ENCODE data around the gene ZBTB3.

Gene ZBTB3

GRCh38 chr11:62708392-62708791 lies 45.6 kb downstream of the ZBTB3 start:
- no peak for DNase-seq (ENCODE audit: low spot score)

GRCh38 chr11:62707277-62707861 lies 46.6 kb downstream of the ZBTB3 start, which contains the start of the genes BSCL2 and GNG3:
TSS of gene BSCL2 (minus strand) at chr11:62707424. CDS start at chr11:62707195, 229 bp downstream.
TSS of gene GNG3 (plus strand) at chr11:62707676. CDS start at chr11:62708296, 620 bp downstream.
- peak; percentile 79 for DNase-seq (ENCODE audit: low spot score)
- Histone ChIP-seq H2BK15ac (ENCODE audit: low read length) (peak within 1 kb of the TSS; percentile 38), H2AFZ (ENCODE audit: low read length) (peak within 1 kb of the TSS; percentile 77), H3K4me1 (ENCODE audit: control insufficient read depth in 2 of 2, insufficient read depth in 1 of 2, low read depth in 1 of 2, low read length in 2 of 2) (peaks cover 23 to 31% of the 10 kb centered on the region in 2 donors), H3K36me3 (replicated peaks in 1 of 2; ENCODE audit: control insufficient read depth in 2 of 2, insufficient read depth in 2 of 2, low read length in 2 of 2) (peaks cover 12 to 57% of the 10 kb centered on the region in 2 donors), H3K9me3 (replicated peaks in 1 of 2; ENCODE audit: control insufficient read depth in 2 of 2, insufficient read depth in 1 of 2, low read depth in 1 of 2, low read length in 2 of 2) (no peaks in the 10 kb centered on the region), H3K9ac (ENCODE audit: low read depth, low read length, poor library complexity) (peak within 1 kb of the TSS; percentile 86), H4K91ac (ENCODE audit: low read depth, low read length, poor library complexity) (no peak within 1 kb of the TSS), H3K4me3 (ENCODE audit: low read length in 2 of 2) (peak within 1 kb of the TSS; percentile 70 to 73), H4K8ac (ENCODE audit: low read depth, low read length) (no peak within 1 kb of the TSS), H2AK5ac (ENCODE audit: low read depth, low read length) (peak within 1 kb of the TSS; percentile 88), H3K4me2 (ENCODE audit: insufficient read depth, low read length, poor library complexity, severe bottlenecking) (peak within 1 kb of the TSS; percentile 94), H2BK12ac (ENCODE audit: low read length) (peak within 1 kb of the TSS; percentile 76), H3K79me1 (ENCODE audit: low read depth, low read length) (no peaks in the 10 kb centered on the region), H3K4ac (ENCODE audit: low read length) (peak within 1 kb of the TSS; percentile 97), H3K23ac (ENCODE audit: low read depth, low read length, poor library complexity) (peak within 1 kb of the TSS; percentile 90), H3K27me3 (ENCODE audit: control insufficient read depth in 3 of 3, insufficient read depth in 3 of 3, low read depth in 1 of 3, low read length in 3 of 3) (no peaks in the 10 kb centered on the region), H3K18ac (ENCODE audit: low read length) (peak within 1 kb of the TSS; percentile 98), H3K27ac (replicated peaks; ENCODE audit: low read length) (peak within 1 kb of the TSS; percentile 92), H2BK120ac (ENCODE audit: low read depth, low read length) (peak within 1 kb of the TSS; percentile 18), H2BK5ac (ENCODE audit: low read length) (peak within 1 kb of the TSS; percentile 94), H3K14ac (ENCODE audit: low read length) (peak within 1 kb of the TSS; percentile 43)
- no CpG with 5 or more reads among the region's 10 CpGs for WGBS, 2 donors (ENCODE audit: extremely low coverage in 2 of 2, insufficient read length in 2 of 2, insufficient replicate concordance in 1 of 2)

More at GRCh38 chr11:62708392-62708791, 45.6 kb downstream of the ZBTB3 start:
- Histone ChIP-seq H2BK120ac (ENCODE audit: low read depth, low read length) (peak overlapping the region; percentile 2), H2BK15ac (ENCODE audit: low read length) (peak overlapping the region; percentile 20), H3K36me3 (replicated peaks in 1 of 2; ENCODE audit: control insufficient read depth in 2 of 2, insufficient read depth in 2 of 2, low read length in 2 of 2) (peaks cover 16 to 60% of the 10 kb centered on the region in 2 donors), H3K27me3 (ENCODE audit: control insufficient read depth in 3 of 3, insufficient read depth in 3 of 3, low read depth in 1 of 3, low read length in 3 of 3) (no peaks in the 10 kb centered on the region), H3K14ac (ENCODE audit: low read length) (no peak overlapping the region), H2AFZ (ENCODE audit: low read length) (no peak overlapping the region), H4K8ac (ENCODE audit: low read depth, low read length) (no peak overlapping the region), H3K9me3 (replicated peaks in 1 of 2; ENCODE audit: control insufficient read depth in 2 of 2, insufficient read depth in 1 of 2, low read depth in 1 of 2, low read length in 2 of 2) (no peaks in the 10 kb centered on the region), H3K27ac (replicated peaks; ENCODE audit: low read length) (no peak overlapping the region), H2AK5ac (ENCODE audit: low read depth, low read length) (peak overlapping the region; percentile 36), H3K4me2 (ENCODE audit: insufficient read depth, low read length, poor library complexity, severe bottlenecking) (peak overlapping the region; percentile 60), H3K23ac (ENCODE audit: low read depth, low read length, poor library complexity) (no peak overlapping the region), H3K9ac (ENCODE audit: low read depth, low read length, poor library complexity) (no peak overlapping the region), H4K91ac (ENCODE audit: low read depth, low read length, poor library complexity) (no peak overlapping the region), H2BK5ac (ENCODE audit: low read length) (peak overlapping the region; percentile 85), H3K79me1 (ENCODE audit: low read depth, low read length) (no peaks in the 10 kb centered on the region), H3K4me1 (ENCODE audit: control insufficient read depth in 2 of 2, insufficient read depth in 1 of 2, low read depth in 1 of 2, low read length in 2 of 2) (peaks cover 23 to 31% of the 10 kb centered on the region in 2 donors), H2BK12ac (ENCODE audit: low read length) (peak overlapping the region; percentile 26), H3K4me3 (ENCODE audit: low read length in 2 of 2) (no peak overlapping the region), H3K18ac (ENCODE audit: low read length) (no peak overlapping the region), H3K4ac (ENCODE audit: low read length) (no peak overlapping the region)
- WGBS, 2 donors (ENCODE audit: extremely low coverage in 2 of 2, insufficient read length in 2 of 2, insufficient replicate concordance in 1 of 2), result no CpG with 5 or more reads among the region's 5 CpGs

GRCh38 chr11:62706850-62707247 lies 47.1 kb downstream of the ZBTB3 start:
- Histone ChIP-seq H2AK5ac (ENCODE audit: low read depth, low read length) (peak overlapping the region; percentile 88), H2BK120ac (ENCODE audit: low read depth, low read length) (no peak overlapping the region), H3K27ac (replicated peaks; ENCODE audit: low read length) (peak overlapping the region; percentile 92), H2BK12ac (ENCODE audit: low read length) (no peak overlapping the region), H3K4ac (ENCODE audit: low read length) (no peak overlapping the region), H3K27me3 (ENCODE audit: control insufficient read depth in 3 of 3, insufficient read depth in 3 of 3, low read depth in 1 of 3, low read length in 3 of 3) (no peaks in the 10 kb centered on the region), H2BK5ac (ENCODE audit: low read length) (peak overlapping the region; percentile 94), H4K8ac (ENCODE audit: low read depth, low read length) (no peak overlapping the region), H2AFZ (ENCODE audit: low read length) (peak overlapping the region; percentile 77), H3K18ac (ENCODE audit: low read length) (peak overlapping the region; percentile 98), H3K14ac (ENCODE audit: low read length) (no peak overlapping the region), H2BK15ac (ENCODE audit: low read length) (no peak overlapping the region), H3K79me1 (ENCODE audit: low read depth, low read length) (no peaks in the 10 kb centered on the region), H3K4me3 (ENCODE audit: low read length in 2 of 2) (peak overlapping the region; percentile 70 to 73), H3K9me3 (replicated peaks in 1 of 2; ENCODE audit: control insufficient read depth in 2 of 2, insufficient read depth in 1 of 2, low read depth in 1 of 2, low read length in 2 of 2) (no peaks in the 10 kb centered on the region), H3K23ac (ENCODE audit: low read depth, low read length, poor library complexity) (peak overlapping the region; percentile 90), H3K9ac (ENCODE audit: low read depth, low read length, poor library complexity) (peak overlapping the region; percentile 86), H3K36me3 (replicated peaks in 1 of 2; ENCODE audit: control insufficient read depth in 2 of 2, insufficient read depth in 2 of 2, low read length in 2 of 2) (peaks cover 12 to 57% of the 10 kb centered on the region in 2 donors), H3K4me1 (ENCODE audit: control insufficient read depth in 2 of 2, insufficient read depth in 1 of 2, low read depth in 1 of 2, low read length in 2 of 2) (peaks cover 23 to 31% of the 10 kb centered on the region in 2 donors), H3K4me2 (ENCODE audit: insufficient read depth, low read length, poor library complexity, severe bottlenecking) (peak overlapping the region; percentile 94), H4K91ac (ENCODE audit: low read depth, low read length, poor library complexity) (no peak overlapping the region)
- no peak for DNase-seq (ENCODE audit: low spot score)
- no CpG with 5 or more reads among the region's 8 CpGs for WGBS, 2 donors (ENCODE audit: extremely low coverage in 2 of 2, insufficient read length in 2 of 2, insufficient replicate concordance in 1 of 2)

Measured in neuronal stem cell (in vitro differentiated cells).